HCT116 (cell line): ENCODE results near the gene HECW1. TPM values are rescaled to one million over a fixed set of nuclear protein-coding genes. Genes with fewer than 3 reads are reported as not detected.

ENCODE experiments used
- ATAC-seq: fragments of 200-7000 bp; cut with Tn5 transposase; 2 replicates; pipeline ENCODE4 v1.9.1; 2020; ENCODE audit warnings: mild to moderate bottlenecking, moderate library complexity
- BruUV-seq: library from RNA; stranded (reverse); fragments of 400-500 nt; replicated peaks from 2 replicates; lab custom pipeline; 2021; lab: Mats Ljungman, UMichigan
- CTCF ChIA-PET: fragments of 300-600 bp; sonication (Branson Sonifier 250); formaldehyde crosslinking; loops from one replicate; lab custom pipeline; 2021; ENCODE audit warnings: antibody characterized with exemption; lab: Charles Lee
- POLR2A ChIA-PET: fragments of 300-600, 350-600 bp; sonication (Branson Sonifier 250); formaldehyde crosslinking; loops from one replicate; lab custom pipeline; 2021; ENCODE audit warnings: antibody characterized with exemption; lab: Charles Lee
- RAD21 ChIA-PET, 2 experiments: fragments of 300-600 bp; sonication (Branson Sonifier 250); formaldehyde crosslinking; loops; one replicate each; lab custom pipeline; 2023; ENCODE audit warnings: low total read pairs in 2 of 2; ENCODE audit not compliant: uncharacterized antibody in 2 of 2, unreplicated experiment in 2 of 2, low non-redundant PET in 1 of 2; lab: Charles Lee
- DNase-seq: peaks from one replicate; pipeline ENCODE4 v3.0.0-alpha.2; 2010; ENCODE audit warnings: low read depth, low spot score
- H2AFZ ChIP-seq: fragments of 200-600 bp; shearing (Covaris generic), sonication (generic); 2 replicates; pipeline ENCODE4 v1.6.1; 2017; ENCODE audit warnings: low read depth, mixed run types, mixed read lengths, antibody characterized with exemption, low read length; ENCODE audit not compliant: poor library complexity, severe bottlenecking
- H3K27ac ChIP-seq: 2 replicates; pipeline ENCODE4 v1.5.1; 2012; ENCODE audit warnings: low read depth, low read length
- H3K27me3 ChIP-seq: fragments of 200-600 bp; sonication (generic); 2 replicates; pipeline ENCODE4 v1.6.1; 2016; ENCODE audit warnings: mixed run types, low read length, mixed read lengths; ENCODE audit not compliant: insufficient read depth
- H3K36me3 ChIP-seq, 2 experiments: fragments of 200-500 bp in 1 of 2; fragments of 200-600 bp in 1 of 2; sonication (Bioruptor generic) in 1 of 2; sonication (generic) in 1 of 2; 2 replicates each; pipeline versions ENCODE4 v1.5.1 to v1.6.1; 2014 to 2016; ENCODE audit warnings: low read length in 2 of 2, inconsistent platforms in 1 of 2, mixed read lengths in 1 of 2, mixed run types in 1 of 2; ENCODE audit not compliant: insufficient read depth in 2 of 2, control insufficient read depth in 1 of 2
- H3K4me1 ChIP-seq, 2 experiments: fragments of 200-600 bp in 1 of 2; sonication (generic) in 1 of 2; 2 replicates each; pipeline versions ENCODE4 v1.5.1 to v1.6.1; 2012 to 2017; ENCODE audit warnings: low read length in 2 of 2, inconsistent platforms in 1 of 2, mild to moderate bottlenecking in 1 of 2, mixed read lengths in 1 of 2, mixed run types in 1 of 2, moderate library complexity in 1 of 2; ENCODE audit not compliant: insufficient read depth in 2 of 2, control insufficient read depth in 1 of 2
- H3K4me2 ChIP-seq: fragments of 200-600 bp; sonication (generic); 2 replicates; pipeline ENCODE4 v1.6.1; 2017; ENCODE audit warnings: mixed run types, low read length, mixed read lengths
- H3K4me3 ChIP-seq, 2 experiments: fragments of 200-600 bp in 1 of 2; sonication (generic) in 1 of 2; replicated peaks in 1 of 2; 2 replicates each; pipeline ENCODE4 v1.5.1; 2011 to 2016; ENCODE audit warnings: low read length in 2 of 2, control low read depth in 1 of 2, low read depth in 1 of 2, mild to moderate bottlenecking in 1 of 2, mixed read lengths in 1 of 2, mixed run types in 1 of 2
- H3K79me2 ChIP-seq: fragments of 200-600 bp; sonication (generic); 2 replicates; pipeline ENCODE4 v1.6.1; 2017; ENCODE audit warnings: mild to moderate bottlenecking, mixed run types, low read length, moderate library complexity, mixed read lengths; ENCODE audit not compliant: insufficient read depth
- H3K9ac ChIP-seq: fragments of 200-600 bp; sonication (generic); 2 replicates; pipeline ENCODE4 v1.6.1; 2016; ENCODE audit warnings: low read length, mixed read lengths
- H3K9me2 ChIP-seq: fragments of 200-600 bp; sonication (generic), shearing (Covaris generic); 2 replicates; pipeline ENCODE4 v1.6.1; 2017; ENCODE audit warnings: mixed run types, mild to moderate bottlenecking, moderate library complexity; ENCODE audit not compliant: insufficient read depth
- H3K9me3 ChIP-seq, 2 experiments: fragments of 200-500 bp in 1 of 2; fragments of 200-600 bp in 1 of 2; sonication (Bioruptor generic) in 1 of 2; sonication (generic) in 1 of 2; 2 replicates each; pipeline ENCODE4 v1.6.1; 2014 to 2017; ENCODE audit warnings: low read length in 2 of 2, mixed read lengths in 2 of 2, inconsistent platforms in 1 of 2, low read depth in 1 of 2, mild to moderate bottlenecking in 1 of 2, mixed run types in 1 of 2, moderate library complexity in 1 of 2; ENCODE audit not compliant: control insufficient read depth in 1 of 2, insufficient read depth in 1 of 2
- H4K20me1 ChIP-seq: fragments of 200-600 bp; sonication (generic), shearing (Covaris generic); 2 replicates; pipeline ENCODE4 v1.6.1; 2017; ENCODE audit warnings: mixed run types, mild to moderate bottlenecking, moderate library complexity; ENCODE audit not compliant: insufficient read depth
- ATF3 ChIP-seq: IDR thresholded peaks from 2 replicates; pipeline ENCODE4 v1.6.1; 2012
- CBX3 ChIP-seq: IDR thresholded peaks from 2 replicates; pipeline ENCODE4 v1.6.1; 2012; ENCODE audit warnings: low read depth
- EGR1 ChIP-seq: IDR thresholded peaks from 2 replicates; pipeline ENCODE4 v1.6.1; 2012; ENCODE audit warnings: low read depth
- ELF1 ChIP-seq: IDR thresholded peaks from 2 replicates; pipeline ENCODE4 v1.6.1; 2012; ENCODE audit warnings: low read depth, borderline replicate concordance
- EZH2phosphoT487 ChIP-seq: fragments of 200-600 bp; IDR thresholded peaks from 2 replicates; pipeline ENCODE4 v1.6.1; 2018; ENCODE audit warnings: antibody characterized with exemption, borderline replicate concordance
- POLR2A ChIP-seq: IDR thresholded peaks from 2 replicates; pipeline ENCODE4 v1.7.0; 2011; ENCODE audit warnings: borderline replicate concordance; ENCODE audit not compliant: insufficient read depth, insufficient read length; ENCODE audit errors: extremely low read depth
- REST ChIP-seq: IDR thresholded peaks from 2 replicates; pipeline ENCODE4 v1.6.1; 2012; ENCODE audit warnings: low read depth
- ZBTB33 ChIP-seq: IDR thresholded peaks from 2 replicates; pipeline ENCODE4 v1.6.1; 2011; ENCODE audit warnings: mild to moderate bottlenecking, low read length, moderate library complexity; ENCODE audit not compliant: insufficient replicate concordance; ENCODE audit errors: extremely low read depth
- ZFX ChIP-seq: fragments of 450-650 bp; IDR thresholded peaks from 2 replicates; pipeline ENCODE4 v1.6.1; 2017
- ZNF274 ChIP-seq: fragments of 200-500 bp; sonication (Bioruptor generic); IDR thresholded peaks from 2 replicates; pipeline ENCODE4 v1.6.1; 2014; ENCODE audit warnings: mild to moderate bottlenecking, low read depth, low read length, inconsistent platforms
- intact Hi-C: fragments of 100-400 bp; cut with micrococcal nuclease; formaldehyde crosslinking; loops from 2 replicates; pipeline ENCODE4 v1.10.0; 2022
- total RNA-seq: library from RNA; stranded (reverse); gene quantifications from one replicate; pipeline ENCODE4 v1.2.1, GENCODE V29; 2021; ENCODE audit not compliant: unreplicated experiment
- TF ChIP-seq, protein P1 (sequence below), 3 experiments: fragments of 200-600 bp in 1 of 3; sonication (generic) in 1 of 3; IDR thresholded peaks in 2 of 3; conservative IDR thresholded peaks in 1 of 3; 2 replicates each; pipeline ENCODE4 v1.5.1; 2012 to 2017; ENCODE audit warnings: low read depth in 2 of 3, low read length in 2 of 3, antibody characterized with exemption in 1 of 3, borderline replicate concordance in 1 of 3, control low read depth in 1 of 3, mild to moderate bottlenecking in 1 of 3, mixed read lengths in 1 of 3, mixed run types in 1 of 3, moderate library complexity in 1 of 3; ENCODE audit not compliant: insufficient read depth in 1 of 3

Gene HECW1
- total RNA-seq, 1 experiment from 2014 or later, result 5.6 TPM

- no peak for ATAC-seq
- RAD21 ChIA-PET, result no interaction called here
- no peaks in the 10 kb centered on the region for H3K4me1 ChIP-seq
- no peak overlapping the region for H2AFZ ChIP-seq
- no peaks in the 10 kb centered on the region for H3K27me3 ChIP-seq
- BruUV-seq, result no TSS peak
- intact Hi-C loops, result no loop called here
- no peak overlapping the region for H3K4me3 ChIP-seq
- no peaks in the 10 kb centered on the region for H4K20me1 ChIP-seq
- H3K79me2 ChIP-seq, result no peaks in the 10 kb centered on the region
- H3K27ac ChIP-seq, result no peak overlapping the region
- H3K9me3 ChIP-seq, result no peaks in the 10 kb centered on the region
- TF ChIP-seq ZNF274, result no peak
- no peak for TF ChIP-seq ZFX
- no peak for TF ChIP-seq ZBTB33
- no peak for TF ChIP-seq CBX3
- no peak for TF ChIP-seq ELF1
- no peak for TF ChIP-seq EGR1
- TF ChIP-seq, protein P1, sequence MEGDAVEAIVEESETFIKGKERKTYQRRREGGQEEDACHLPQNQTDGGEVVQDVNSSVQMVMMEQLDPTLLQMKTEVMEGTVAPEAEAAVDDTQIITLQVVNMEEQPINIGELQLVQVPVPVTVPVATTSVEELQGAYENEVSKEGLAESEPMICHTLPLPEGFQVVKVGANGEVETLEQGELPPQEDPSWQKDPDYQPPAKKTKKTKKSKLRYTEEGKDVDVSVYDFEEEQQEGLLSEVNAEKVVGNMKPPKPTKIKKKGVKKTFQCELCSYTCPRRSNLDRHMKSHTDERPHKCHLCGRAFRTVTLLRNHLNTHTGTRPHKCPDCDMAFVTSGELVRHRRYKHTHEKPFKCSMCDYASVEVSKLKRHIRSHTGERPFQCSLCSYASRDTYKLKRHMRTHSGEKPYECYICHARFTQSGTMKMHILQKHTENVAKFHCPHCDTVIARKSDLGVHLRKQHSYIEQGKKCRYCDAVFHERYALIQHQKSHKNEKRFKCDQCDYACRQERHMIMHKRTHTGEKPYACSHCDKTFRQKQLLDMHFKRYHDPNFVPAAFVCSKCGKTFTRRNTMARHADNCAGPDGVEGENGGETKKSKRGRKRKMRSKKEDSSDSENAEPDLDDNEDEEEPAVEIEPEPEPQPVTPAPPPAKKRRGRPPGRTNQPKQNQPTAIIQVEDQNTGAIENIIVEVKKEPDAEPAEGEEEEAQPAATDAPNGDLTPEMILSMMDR (IDR thresholded peaks at IDR 0.05 in 2 of 3, conservative IDR thresholded peaks at IDR 0.05 in 1 of 3; ENCODE audit: borderline replicate concordance in 1 of 3, insufficient read depth in 1 of 3, low read depth in 2 of 3, low read length in 2 of 3), result no peak
- TF ChIP-seq EZH2phosphoT487, result no peak
- no peak for TF ChIP-seq POLR2A
- TF ChIP-seq REST, result no peak
- TF ChIP-seq ATF3, result no peak
- TF ChIP-seq, all 23 proteins: peak for 0
- no peaks in the 10 kb centered on the region for H3K36me3 ChIP-seq
- no peak for DNase-seq
- POLR2A ChIA-PET, result no interaction called here
- CTCF ChIA-PET, result no interaction called here
- H3K4me2 ChIP-seq, result no peak overlapping the region
- H3K9ac ChIP-seq, result no peak overlapping the region
- no peaks in the 10 kb centered on the region for H3K9me2 ChIP-seq
Observed at GRCh38 chr7:43278088-43278644, 165.7 kb downstream of the HECW1 start.
